GM21529 (cell line): ENCODE results near the gene PSME4.
"Not testable (repeated sequence)": the region's sequence is repeated elsewhere in the genome, so short reads cannot be mapped to it uniquely, and the experiment has no call there.

Source experiments
- ATAC-seq: cut with Tn5 transposase; IDR thresholded peaks from one replicate; pipeline ENCODE4 v1.9.1; 2021; ENCODE audit not compliant: unreplicated experiment

The PSME4 gene

GRCh38 chr2:53886406-53887280, 84.2 kb downstream of the PSME4 start:
- no peak for ATAC-seq

- no peak for ATAC-seq
Observed at GRCh38 chr2:53884883-53885282, 85.9 kb downstream of the PSME4 start.

GRCh38 chr2:53881986-53882385, 88.8 kb downstream of the PSME4 start:
- no peak for ATAC-seq

- no peak for ATAC-seq
Observed at GRCh38 chr2:53881360-53881759, 89.4 kb downstream of the PSME4 start.

GRCh38 chr2:53880756-53881155, 90.0 kb downstream of the PSME4 start:
- ATAC-seq, result no peak

- no peak for ATAC-seq
Observed at GRCh38 chr2:53877556-53877955, 93.2 kb downstream of the PSME4 start.

GRCh38 chr2:53877112-53877511, 93.7 kb downstream of the PSME4 start:
- no peak for ATAC-seq

GRCh38 chr2:53874401-53874950, 96.3 kb downstream of the PSME4 start:
- no peak for ATAC-seq

GRCh38 chr2:53867773-53868172, 103.0 kb downstream of the PSME4 start:
- no peak for ATAC-seq

- ATAC-seq, result no peak
Observed at GRCh38 chr2:53867169-53867568, 103.6 kb downstream of the PSME4 start.

GRCh38 chr2:53865962-53866361, 104.8 kb downstream of the PSME4 start:
- ATAC-seq, result no peak

GRCh38 chr2:53865264-53865663, 105.5 kb downstream of the PSME4 start:
- ATAC-seq, result no peak

- ATAC-seq, result no peak
Observed at GRCh38 chr2:53863538-53864227, 107.1 kb downstream of the PSME4 start.

GRCh38 chr2:53861824-53862223, 109.0 kb downstream of the PSME4 start:
- no peak for ATAC-seq

- no peak for ATAC-seq
Observed at GRCh38 chr2:53859206-53860181, 111.3 kb downstream of the PSME4 start, which contains the start of gene GPR75. GPR75 (minus strand) TSS chr2:53859967; CDS start chr2:53854756, 5,211 bp downstream.

- no peak for ATAC-seq
Observed at GRCh38 chr2:53856272-53856671, 114.5 kb downstream of the PSME4 start.

GRCh38 chr2:53854678-53855077, 116.1 kb downstream of the PSME4 start:
- no peak for ATAC-seq

GRCh38 chr2:53852532-53852931, 118.3 kb downstream of the PSME4 start:
- no peak for ATAC-seq

- ATAC-seq, result not testable (repeated sequence)
Observed at GRCh38 chr2:53851052-53851757, 119.6 kb downstream of the PSME4 start.

GRCh38 chr2:53848062-53848461, 122.7 kb downstream of the PSME4 start:
- no peak for ATAC-seq
